ENCODE data around the gene TMEM88. TPM values are rescaled to one million over a fixed set of nuclear protein-coding genes. Genes with fewer than 3 reads are reported as not detected.

Gene TMEM88
- total and polyA plus RNA-seq, 2 of the 13 experiments (the other 11 are each of a cell fraction or from before 2014, with no cell fraction given), result 0.31 to 0.66 TPM

DNA sequence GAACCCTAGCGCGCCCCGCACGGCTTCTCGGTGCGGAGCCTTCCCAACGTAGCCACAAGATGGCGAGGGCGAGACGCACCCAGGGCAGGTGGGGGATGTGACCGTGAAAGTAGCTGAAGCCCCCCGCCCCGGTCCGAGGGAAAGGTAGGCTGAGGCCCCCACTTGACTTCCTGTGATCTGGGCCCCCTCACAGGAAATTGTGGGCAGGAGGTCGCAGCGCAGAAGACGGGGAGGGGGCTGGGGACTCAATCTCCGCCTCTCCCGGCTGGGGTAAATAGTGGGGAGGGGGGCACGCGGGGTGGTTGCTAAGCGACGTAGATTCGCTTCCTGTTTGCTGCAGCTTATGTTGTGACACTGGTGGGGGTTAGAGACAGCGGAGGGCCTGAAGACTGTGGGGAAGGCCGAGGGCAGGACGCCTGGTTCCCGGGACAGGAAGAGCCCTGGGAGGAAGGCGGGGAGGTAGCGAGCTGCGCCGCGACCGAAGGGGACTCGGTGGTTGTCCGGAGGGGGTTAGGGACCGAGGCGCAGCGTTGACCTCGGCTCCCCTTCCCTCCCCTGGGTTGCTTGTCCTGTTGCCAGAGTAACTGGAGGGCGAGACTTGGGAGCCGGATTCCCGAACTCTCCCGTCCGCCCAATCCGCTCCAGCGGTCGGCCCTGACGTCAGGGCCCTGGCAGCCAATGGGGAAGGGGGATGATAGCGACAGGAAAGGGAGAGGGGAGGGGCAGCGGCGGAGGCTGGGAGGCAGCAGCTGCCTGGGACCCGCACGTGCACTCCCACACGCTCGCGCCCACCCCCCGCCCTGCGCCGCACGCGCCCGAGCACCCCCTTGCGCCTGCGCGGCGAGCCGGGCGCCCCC, 19.7 kb upstream of the TMEM88 start (continued):
- no peak for TF ChIP-seq PRDM4 (CRISPR knock-in tag; IDR thresholded peaks at IDR 0.05; ENCODE audit: borderline replicate concordance)
- 0 out of 2 replicates have a peak, but pooled peaks have one; percentile 5 for TF ChIP-seq BRCA1 (CRISPR knock-in tag; IDR thresholded peaks at IDR 0.05)
- TF ChIP-seq ZNF557 (CRISPR knock-in tag; IDR thresholded peaks at IDR 0.05), result no peak
- no peak for TF ChIP-seq ZNF251 (CRISPR knock-in tag; IDR thresholded peaks at IDR 0.05)
- TF ChIP-seq, protein P1, sequence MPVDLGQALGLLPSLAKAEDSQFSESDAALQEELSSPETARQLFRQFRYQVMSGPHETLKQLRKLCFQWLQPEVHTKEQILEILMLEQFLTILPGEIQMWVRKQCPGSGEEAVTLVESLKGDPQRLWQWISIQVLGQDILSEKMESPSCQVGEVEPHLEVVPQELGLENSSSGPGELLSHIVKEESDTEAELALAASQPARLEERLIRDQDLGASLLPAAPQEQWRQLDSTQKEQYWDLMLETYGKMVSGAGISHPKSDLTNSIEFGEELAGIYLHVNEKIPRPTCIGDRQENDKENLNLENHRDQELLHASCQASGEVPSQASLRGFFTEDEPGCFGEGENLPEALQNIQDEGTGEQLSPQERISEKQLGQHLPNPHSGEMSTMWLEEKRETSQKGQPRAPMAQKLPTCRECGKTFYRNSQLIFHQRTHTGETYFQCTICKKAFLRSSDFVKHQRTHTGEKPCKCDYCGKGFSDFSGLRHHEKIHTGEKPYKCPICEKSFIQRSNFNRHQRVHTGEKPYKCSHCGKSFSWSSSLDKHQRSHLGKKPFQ (CRISPR knock-in tag; IDR thresholded peaks at IDR 0.05; ENCODE audit: insufficient replicate concordance), result no peak
- TF ChIP-seq NFIB (CRISPR knock-in tag; IDR thresholded peaks at IDR 0.05; ENCODE audit: borderline replicate concordance), result no peak
- TF ChIP-seq MTA1 (CRISPR knock-in tag; IDR thresholded peaks at IDR 0.05; ENCODE audit: borderline replicate concordance), result peak; percentile 67; the same call in 1 of the 2 replicates
- no peak for TF ChIP-seq PHF20 (CRISPR knock-in tag; IDR thresholded peaks at IDR 0.05)
- TF ChIP-seq, protein P2, sequence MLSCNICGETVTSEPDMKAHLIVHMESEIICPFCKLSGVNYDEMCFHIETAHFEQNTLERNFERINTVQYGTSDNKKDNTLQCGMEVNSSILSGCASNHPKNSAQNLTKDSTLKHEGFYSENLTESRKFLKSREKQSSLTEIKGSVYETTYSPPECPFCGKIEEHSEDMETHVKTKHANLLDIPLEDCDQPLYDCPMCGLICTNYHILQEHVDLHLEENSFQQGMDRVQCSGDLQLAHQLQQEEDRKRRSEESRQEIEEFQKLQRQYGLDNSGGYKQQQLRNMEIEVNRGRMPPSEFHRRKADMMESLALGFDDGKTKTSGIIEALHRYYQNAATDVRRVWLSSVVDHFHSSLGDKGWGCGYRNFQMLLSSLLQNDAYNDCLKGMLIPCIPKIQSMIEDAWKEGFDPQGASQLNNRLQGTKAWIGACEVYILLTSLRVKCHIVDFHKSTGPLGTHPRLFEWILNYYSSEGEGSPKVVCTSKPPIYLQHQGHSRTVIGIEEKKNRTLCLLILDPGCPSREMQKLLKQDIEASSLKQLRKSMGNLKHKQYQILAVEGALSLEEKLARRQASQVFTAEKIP (CRISPR knock-in tag; IDR thresholded peaks at IDR 0.05; ENCODE audit: borderline replicate concordance), result no peak
- peak; percentile 84; the same call in 1 of the 2 replicates for TF ChIP-seq CHCHD3 (CRISPR knock-in tag; IDR thresholded peaks at IDR 0.05)
- no peak for TF ChIP-seq ZNF34 (CRISPR knock-in tag; IDR thresholded peaks at IDR 0.05; ENCODE audit: borderline replicate concordance)
- no peak for TF ChIP-seq ZNF225 (CRISPR knock-in tag; IDR thresholded peaks at IDR 0.05)
- TF ChIP-seq ELF4 (CRISPR knock-in tag; IDR thresholded peaks at IDR 0.05; ENCODE audit: borderline replicate concordance), result no peak
- 0 out of 2 replicates have a peak, but pooled peaks have one; percentile 60 for TF ChIP-seq ZNF572 (CRISPR knock-in tag; IDR thresholded peaks at IDR 0.05)
- TF ChIP-seq SRF (IDR thresholded peaks at IDR 0.05; ENCODE audit: low read depth, low read length), result no peak
- TF ChIP-seq ZNF414 (CRISPR knock-in tag; IDR thresholded peaks at IDR 0.05), result no peak
- TF ChIP-seq ZNF512B (CRISPR knock-in tag; IDR thresholded peaks at IDR 0.05; ENCODE audit: borderline replicate concordance), result no peak
- TF ChIP-seq PHF8 (CRISPR knock-in tag; IDR thresholded peaks at IDR 0.05), result peak; percentile 7; the same call in 1 of the 2 replicates
- peak; percentile 45; the same call in 1 of the 2 replicates for TF ChIP-seq ZNF263 (CRISPR knock-in tag; IDR thresholded peaks at IDR 0.05)

Measured in HepG2 (cell line).